ENCODE data around the gene CGB2. TPM values are rescaled to one million over a fixed set of nuclear protein-coding genes. Genes with fewer than 3 reads are reported as not detected.

The CGB2 gene
- total RNA-seq, 4 donors from 2014 or later: not detected

- peaks cover 0 to 67% of the 10 kb centered on the region in 2 donors for H3K36me3 ChIP-seq
- peak overlapping the region; percentile 93 to 100 (median 99) for H3K27ac ChIP-seq
- H3K4me3 ChIP-seq: no peak overlapping the region
- intact Hi-C loops (cut with DNase I; ENCODE audit: low total_unique reads): no loop called here
- H3K4me1 ChIP-seq: peaks cover 50% of the 10 kb centered on the region in 2 donors
- in situ Hi-C loops (cut with MboI; ENCODE audit: low sequenced_read_pairs in 4 of 4): no loop called here
- H3K27me3 ChIP-seq: no peaks in the 10 kb centered on the region
- H3K9me3 ChIP-seq: no peaks in the 10 kb centered on the region
- TF ChIP-seq, protein P1, sequence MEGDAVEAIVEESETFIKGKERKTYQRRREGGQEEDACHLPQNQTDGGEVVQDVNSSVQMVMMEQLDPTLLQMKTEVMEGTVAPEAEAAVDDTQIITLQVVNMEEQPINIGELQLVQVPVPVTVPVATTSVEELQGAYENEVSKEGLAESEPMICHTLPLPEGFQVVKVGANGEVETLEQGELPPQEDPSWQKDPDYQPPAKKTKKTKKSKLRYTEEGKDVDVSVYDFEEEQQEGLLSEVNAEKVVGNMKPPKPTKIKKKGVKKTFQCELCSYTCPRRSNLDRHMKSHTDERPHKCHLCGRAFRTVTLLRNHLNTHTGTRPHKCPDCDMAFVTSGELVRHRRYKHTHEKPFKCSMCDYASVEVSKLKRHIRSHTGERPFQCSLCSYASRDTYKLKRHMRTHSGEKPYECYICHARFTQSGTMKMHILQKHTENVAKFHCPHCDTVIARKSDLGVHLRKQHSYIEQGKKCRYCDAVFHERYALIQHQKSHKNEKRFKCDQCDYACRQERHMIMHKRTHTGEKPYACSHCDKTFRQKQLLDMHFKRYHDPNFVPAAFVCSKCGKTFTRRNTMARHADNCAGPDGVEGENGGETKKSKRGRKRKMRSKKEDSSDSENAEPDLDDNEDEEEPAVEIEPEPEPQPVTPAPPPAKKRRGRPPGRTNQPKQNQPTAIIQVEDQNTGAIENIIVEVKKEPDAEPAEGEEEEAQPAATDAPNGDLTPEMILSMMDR (IDR thresholded peaks at IDR 0.05 in 4 of 5, conservative IDR thresholded peaks at IDR 0.05 in 1 of 5): no peak
- no peak for TF ChIP-seq POLR2A (IDR thresholded peaks at IDR 0.05)
- DNase-seq (no peak), ATAC-seq (no peak)
Observed at GRCh38 chr19:48987323-48987722, 44.4 kb upstream of the CGB2 start.

DNA sequence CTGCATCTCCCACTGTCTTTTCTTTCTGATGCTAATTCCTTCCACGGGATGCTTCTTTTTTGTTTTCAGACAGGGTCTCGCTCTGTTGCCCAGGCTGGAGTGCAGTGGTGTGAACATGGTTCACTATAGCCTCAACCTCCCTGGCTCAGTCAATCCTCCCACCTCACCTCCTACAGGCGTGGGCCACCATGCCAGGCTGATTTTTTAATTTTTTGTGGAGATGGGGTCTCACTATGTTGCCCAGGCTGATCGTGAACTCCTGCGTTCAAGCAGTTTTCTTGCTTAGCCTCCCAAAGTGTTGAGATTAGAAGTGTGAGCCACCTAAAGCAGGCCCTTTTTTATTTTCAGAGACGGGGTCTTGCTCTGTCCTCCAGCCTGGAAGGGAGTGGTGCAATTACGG, 43.4 kb upstream of the CGB2 start:
- H3K27me3 ChIP-seq: no peaks in the 10 kb centered on the region
- peak overlapping the region; percentile 93 to 100 (median 99) for H3K27ac ChIP-seq
- peaks cover 0 to 57% of the 10 kb centered on the region in 2 donors for H3K36me3 ChIP-seq
- H3K4me1 ChIP-seq: peaks cover 47 to 50% of the 10 kb centered on the region in 2 donors
- intact Hi-C loops (cut with DNase I; ENCODE audit: low total_unique reads): no loop called here
- DNase-seq: no peak
- ATAC-seq: no peak
- H3K9me3 ChIP-seq: no peaks in the 10 kb centered on the region
- no peak overlapping the region for H3K4me3 ChIP-seq
- in situ Hi-C loops (cut with MboI; ENCODE audit: low sequenced_read_pairs in 4 of 4): no loop called here
- TF ChIP-seq POLR2A (IDR thresholded peaks at IDR 0.05): no peak
- TF ChIP-seq, protein P1 (IDR thresholded peaks at IDR 0.05 in 4 of 5, conservative IDR thresholded peaks at IDR 0.05 in 1 of 5): no peak

- in situ Hi-C loops (cut with MboI; ENCODE audit: low sequenced_read_pairs in 4 of 4) (no loop called here), intact Hi-C loops (cut with DNase I; ENCODE audit: low total_unique reads) (no loop called here)
- peaks cover 0 to 51% of the 10 kb centered on the region in 2 donors for H3K36me3 ChIP-seq
- H3K27me3 ChIP-seq: no peaks in the 10 kb centered on the region
- peak overlapping the region; percentile 93 to 100 (median 99) for H3K27ac ChIP-seq
- no peak overlapping the region for H3K4me3 ChIP-seq
- ATAC-seq (no peak), DNase-seq (no peak)
- H3K4me1 ChIP-seq: peaks cover 41 to 45% of the 10 kb centered on the region in 2 donors
- no peaks in the 10 kb centered on the region for H3K9me3 ChIP-seq
- no peak for TF ChIP-seq POLR2A (IDR thresholded peaks at IDR 0.05)
- TF ChIP-seq, protein P1 (IDR thresholded peaks at IDR 0.05 in 4 of 5, conservative IDR thresholded peaks at IDR 0.05 in 1 of 5): no peak
Observed at GRCh38 chr19:48988860-48989259, 42.8 kb upstream of the CGB2 start.

GRCh38 chr19:48989701-48990291, 41.9 kb upstream of the CGB2 start:
- Histone ChIP-seq H3K9me3 (no peaks in the 10 kb centered on the region), H3K4me1 (peaks cover 50 to 52% of the 10 kb centered on the region in 2 donors), H3K27me3 (no peaks in the 10 kb centered on the region), H3K4me3 (peak overlapping the region; percentile 75 to 99 (median 84)), H3K36me3 (peaks cover 0 to 42% of the 10 kb centered on the region in 2 donors), H3K27ac (peak overlapping the region; percentile 93 to 100 (median 99))
- peak; percentile 78 to 93 for TF ChIP-seq POLR2A (IDR thresholded peaks at IDR 0.05)
- TF ChIP-seq, protein P1 (IDR thresholded peaks at IDR 0.05 in 4 of 5, conservative IDR thresholded peaks at IDR 0.05 in 1 of 5): no peak
- in situ Hi-C loops (cut with MboI; ENCODE audit: low sequenced_read_pairs in 4 of 4) (no loop called here), intact Hi-C loops (cut with DNase I; ENCODE audit: low total_unique reads) (loop anchor here (5.0 to 10.0 kb wide), 4 partner anchors 83 to 825 kb away; partner anchors contain the start of genes EMP3, FUZ, KCNA7 and MED25)
- peak; percentile 91 to 96 for DNase-seq
- peak; percentile 57 to 62 for ATAC-seq
